H1 (cell line): Measurements from ENCODE around the gene ELP5. TPM values are rescaled to one million over a fixed set of nuclear protein-coding genes. Genes with fewer than 3 reads are reported as not detected.

Source experiments
- CTCF ChIA-PET: fragments of 300-600 bp; sonication (Branson Sonifier 250); formaldehyde crosslinking; loops from one replicate; lab custom pipeline; 2021; ENCODE audit not compliant: partially characterized antibody; lab: Charles Lee
- POLR2A ChIA-PET: fragments of 300-600 bp; sonication (Branson Sonifier 250); formaldehyde crosslinking; loops from one replicate; lab custom pipeline; 2021; ENCODE audit warnings: inconsistent platforms; ENCODE audit not compliant: partially characterized antibody; lab: Charles Lee
- DNase-seq, 2 experiments: peaks; one replicate each; pipeline versions ENCODE4 v3.0.0 to v3.0.0-alpha.2; 2010 to 2022; ENCODE audit warnings: low spot score in 2 of 2, low read depth in 1 of 2, mixed read lengths in 1 of 2
- FAIRE-seq: peaks from 2 replicates; lab custom pipeline; 2011; peaks lifted over from hg19 to GRCh38; lab: Jason Lieb, UNC
- H2AFZ ChIP-seq: 2 replicates; pipeline ENCODE4 v1.8.1; 2012; ENCODE audit warnings: low read length, inconsistent platforms
- H2AK5ac ChIP-seq: 2 replicates; pipeline ENCODE4 v1.6.1; 2013; ENCODE audit warnings: low read depth, low read length
- H2BK120ac ChIP-seq: replicated peaks from 2 replicates; pipeline ENCODE3; 2013; ENCODE audit warnings: low read depth, low read length, inconsistent platforms
- H2BK12ac ChIP-seq: 2 replicates; pipeline ENCODE4 v1.6.1; 2013; ENCODE audit warnings: low read depth, low read length
- H2BK15ac ChIP-seq: 2 replicates; pipeline ENCODE4 v1.6.1; 2013; ENCODE audit warnings: low read length
- H2BK20ac ChIP-seq: 2 replicates; pipeline ENCODE4 v1.6.1; 2013; ENCODE audit warnings: low read length
- H2BK5ac ChIP-seq: 2 replicates; pipeline ENCODE4 v1.6.1; 2013; ENCODE audit warnings: low read depth, low read length
- H3K14ac ChIP-seq: 2 replicates; pipeline ENCODE4 v1.6.1; 2013; ENCODE audit warnings: inconsistent platforms; ENCODE audit not compliant: insufficient read length
- H3K18ac ChIP-seq: 2 replicates; pipeline ENCODE4 v1.6.1; 2013; ENCODE audit warnings: low read length; ENCODE audit errors: extremely low read depth
- H3K23ac ChIP-seq: 2 replicates; pipeline ENCODE4 v1.6.1; 2013; ENCODE audit warnings: inconsistent platforms; ENCODE audit not compliant: insufficient read length
- H3K23me2 ChIP-seq: 2 replicates; pipeline ENCODE4 v1.6.1; 2013; ENCODE audit warnings: low read depth, low read length
- H3K27ac ChIP-seq: 2 replicates; pipeline ENCODE4 v1.6.1; 2011; ENCODE audit warnings: low read depth, low read length, inconsistent platforms
- H3K27me3 ChIP-seq, 4 experiments: replicated peaks in 1 of 4; 1 replicate in 1 of 4; 2 replicates in 3 of 4; pipeline versions ENCODE4 v1.6.1 to v1.8.1; 2011 to 2013; ENCODE audit warnings: low read length in 3 of 4, mild to moderate bottlenecking in 3 of 4, inconsistent platforms in 2 of 4, mixed read lengths in 2 of 4, moderate library complexity in 1 of 4; ENCODE audit not compliant: control insufficient read depth in 3 of 4, insufficient read depth in 3 of 4; ENCODE audit errors: extremely low read depth in 1 of 4
- H3K36me3 ChIP-seq, 4 experiments: 2 replicates each; pipeline versions ENCODE4 v1.6.1 to v1.8.1; 2011 to 2013; ENCODE audit warnings: mild to moderate bottlenecking in 4 of 4, low read length in 3 of 4, moderate library complexity in 2 of 4, control low read depth in 1 of 4, inconsistent platforms in 1 of 4; ENCODE audit not compliant: insufficient read depth in 4 of 4, control insufficient read depth in 2 of 4
- H3K4ac ChIP-seq: replicated peaks from 2 replicates; pipeline ENCODE3; 2013; ENCODE audit warnings: low read length, low read depth, mixed read lengths, inconsistent platforms; ENCODE audit not compliant: insufficient read length
- H3K4me1 ChIP-seq, 4 experiments: replicated peaks in 1 of 4; 1 replicate in 1 of 4; 2 replicates in 3 of 4; pipeline versions ENCODE4 v1.6.1 to v1.8.1; 2011 to 2013; ENCODE audit warnings: low read length in 3 of 4, inconsistent platforms in 2 of 4, mixed read lengths in 1 of 4; ENCODE audit not compliant: insufficient read depth in 4 of 4, control insufficient read depth in 3 of 4
- H3K4me2 ChIP-seq, 2 experiments: 2 replicates each; pipeline versions ENCODE4 v1.6.1 to v1.8.1; 2011 to 2013; ENCODE audit warnings: low read depth in 2 of 2, low read length in 2 of 2, control low read depth in 1 of 2, inconsistent platforms in 1 of 2, mild to moderate bottlenecking in 1 of 2; ENCODE audit not compliant: insufficient read depth in 1 of 2
- H3K4me3 ChIP-seq, 4 experiments: fragments of 200-600, 300-600 bp in 1 of 4; sonication (generic), shearing (Covaris generic), sonication (Bioruptor Twin) in 1 of 4; 2 replicates each; pipeline versions ENCODE4 v1.5.1 to v1.8.1; 2011 to 2016; ENCODE audit warnings: low read length in 4 of 4, low read depth in 3 of 4, control low read depth in 2 of 4, inconsistent platforms in 2 of 4, mild to moderate bottlenecking in 2 of 4, mixed read lengths in 1 of 4, moderate library complexity in 1 of 4; ENCODE audit not compliant: insufficient read depth in 2 of 4; ENCODE audit errors: extremely low read depth in 1 of 4
- H3K56ac ChIP-seq: replicated peaks from 2 replicates; pipeline ENCODE3; 2013; ENCODE audit warnings: low read depth, mild to moderate bottlenecking, mixed read lengths, low read length, inconsistent platforms; ENCODE audit not compliant: insufficient read length
- H3K79me1 ChIP-seq: 2 replicates; pipeline ENCODE4 v1.6.1; 2013; ENCODE audit warnings: low read depth, low read length, control low read depth
- H3K79me2 ChIP-seq, 2 experiments: 2 replicates each; pipeline versions ENCODE4 v1.6.1 to v1.8.1; 2012 to 2013; ENCODE audit warnings: low read length in 2 of 2, mild to moderate bottlenecking in 2 of 2, inconsistent platforms in 1 of 2; ENCODE audit not compliant: insufficient read depth in 2 of 2, control insufficient read depth in 1 of 2
- H3K9ac ChIP-seq, 4 experiments: replicated peaks in 1 of 4; 1 replicate in 1 of 4; 2 replicates in 3 of 4; pipeline versions ENCODE4 v1.6.1 to v1.8.1; 2011 to 2013; ENCODE audit warnings: low read depth in 3 of 4, low read length in 3 of 4, control low read depth in 2 of 4, mild to moderate bottlenecking in 2 of 4, moderate library complexity in 2 of 4, inconsistent platforms in 1 of 4; ENCODE audit errors: extremely low read depth in 1 of 4
- H3K9me3 ChIP-seq, 2 experiments: 2 replicates each; pipeline versions ENCODE4 v1.6.1 to v1.8.1; 2012 to 2013; ENCODE audit warnings: mild to moderate bottlenecking in 2 of 2, moderate library complexity in 2 of 2, control low read depth in 1 of 2, inconsistent platforms in 1 of 2, low read depth in 1 of 2, low read length in 1 of 2, mixed read lengths in 1 of 2; ENCODE audit not compliant: insufficient read depth in 2 of 2
- H4K20me1 ChIP-seq, 2 experiments: replicated peaks in 1 of 2; 2 replicates each; pipeline versions ENCODE3 to v1.8.1; 2011 to 2013; ENCODE audit warnings: inconsistent platforms in 2 of 2, low read length in 2 of 2, mild to moderate bottlenecking in 1 of 2; ENCODE audit not compliant: insufficient read depth in 2 of 2, control insufficient read depth in 1 of 2
- H4K5ac ChIP-seq: 2 replicates; pipeline ENCODE4 v1.6.1; 2013; ENCODE audit warnings: low read length, low read depth, mixed read lengths, inconsistent platforms; ENCODE audit not compliant: insufficient read length
- H4K8ac ChIP-seq: 2 replicates; pipeline ENCODE4 v1.8.0; 2013; ENCODE audit warnings: mild to moderate bottlenecking, moderate library complexity, low read length, inconsistent platforms; ENCODE audit not compliant: insufficient read depth; ENCODE audit errors: extremely low read depth
- H4K91ac ChIP-seq: replicated peaks from 2 replicates; pipeline ENCODE3; 2013; ENCODE audit warnings: low read length, mixed read lengths, inconsistent platforms; ENCODE audit not compliant: insufficient read length
- WGBS, 2 experiments: shearing (Covaris generic) in 1 of 2; methylation state at CpG; one replicate each; pipeline versions ENCODE4 v1.1.6 to v1.1.7; 2013 to 2015; ENCODE audit warnings: low lambda C conversion rate in 2 of 2, mixed read lengths in 2 of 2, inconsistent platforms in 1 of 2, low coverage in 1 of 2, missing lambda C conversion rate in 1 of 2; ENCODE audit not compliant: insufficient replicate concordance in 2 of 2, insufficient coverage in 1 of 2, insufficient read length in 1 of 2; ENCODE audit errors: extremely low coverage in 1 of 2, missing lambda C conversion rate in 1 of 2; 5-methylcytosine and 5-hydroxymethylcytosine counted together
- polyA plus RNA-seq, 7 experiments: library from polyadenylated mRNA; depleted of rRNA in 3 of 7; stranded (reverse) in 5 of 7; unstranded in 2 of 7; fragments of >200 nt in 5 of 7; fragments of 200-250 nt in 2 of 7; gene quantifications; 1 replicate in 5 of 7; 2 replicates in 1 of 7; 4 replicates in 1 of 7; pipeline versions ENCODE4 v1.2.1 to v1.2.3, GENCODE V29; 2011 to 2013; ENCODE audit warnings: missing spikeins in 2 of 7, mixed read lengths in 2 of 7
- total RNA-seq: library from RNA; stranded (reverse); fragmentation: NEBNext Ultra II Directional; extraction: Animal tissue kit (Norgen Biotek cat#: 25700); gene quantifications from 2 replicates; pipeline ENCODE4 v1.2.1, GENCODE V29; 2021

ELP5 gene
- total and polyA plus RNA-seq, 2 of the 8 experiments (the other 6 are each of a cell fraction or from before 2014, with no cell fraction given): 75.4 to 107 TPM

GRCh38 chr17:7218166-7218565, 33.8 kb upstream of the ELP5 start:
- no peak overlapping the region for H3K9ac ChIP-seq
- FAIRE-seq: no peak

More at GRCh38 chr17:7218166-7218565, 33.8 kb upstream of the ELP5 start:
- H4K8ac ChIP-seq: no peak overlapping the region
- H3K27ac ChIP-seq: no peak overlapping the region
- H2AFZ ChIP-seq: no peak overlapping the region
- H3K4ac ChIP-seq: no peak overlapping the region
- H3K23me2 ChIP-seq: peaks cover 23% of the 10 kb centered on the region; the same call in 1 of the 2 replicates
- peak overlapping the region; percentile 68 to 69 for H3K4me2 ChIP-seq
- H4K20me1 ChIP-seq: peaks cover 9 to 14% of the 10 kb centered on the region in 2 experiments
- peaks cover 6 to 41% (median 22%) of the 10 kb centered on the region in 4 experiments for H3K4me1 ChIP-seq
- H3K27me3 ChIP-seq: no peaks in the 10 kb centered on the region
- H2BK15ac ChIP-seq: peak overlapping the region; percentile 61; the same call in 1 of the 2 replicates
- no peak overlapping the region for H4K5ac ChIP-seq
- 74% methylated on average over 6 of the region's 6 CpGs; no CpG with 5 or more reads in 1 of the 2 experiments for WGBS, 2 experiments
- H3K18ac ChIP-seq: peak overlapping the region; percentile 48
- H3K56ac ChIP-seq: no peak overlapping the region
- H2BK5ac ChIP-seq: peak overlapping the region; percentile 1; the same call in 1 of the 2 replicates
- H2AK5ac ChIP-seq: no peak overlapping the region
- peak overlapping the region; percentile 92; the same call in 1 of the 2 replicates for H2BK12ac ChIP-seq
- peak overlapping the region; percentile 71 for H4K91ac ChIP-seq
- no peak overlapping the region for H3K14ac ChIP-seq
- H3K79me1 ChIP-seq: no peaks in the 10 kb centered on the region; the same call in 1 of the 2 replicates
- no peaks in the 10 kb centered on the region for H3K9me3 ChIP-seq
- H2BK20ac ChIP-seq: no peak overlapping the region
- no peak overlapping the region for H3K23ac ChIP-seq
- peak overlapping the region in 3 of 4 experiments; percentile 13 to 75 (median 15); a peak in 3 of 8 replicates for H3K4me3 ChIP-seq
- peaks cover 6 to 15% (median 10%) of the 10 kb centered on the region in 4 experiments; a peak in 6 of 8 replicates for H3K36me3 ChIP-seq
- DNase-seq: no peak
- H3K79me2 ChIP-seq: peaks cover 0 to 15% of the 10 kb centered on the region in 2 experiments; a peak in 2 of 4 replicates
- no peak overlapping the region for H2BK120ac ChIP-seq
- POLR2A ChIA-PET: interaction anchor here (1.0 to 10.7 kb wide), 11 partner anchors 9 to 95 kb away, joined by 3 to 386 read pairs (median 8); partner anchors contain the start of genes CLDN7, CTDNEP1, DVL2 and ELP5
- CTCF ChIA-PET: interaction anchor here (4.3 kb wide), 1 partner anchor 79 kb away, joined by 18 read pairs; no protein-coding TSS in a partner anchor
